GM21515 (cell line): Measurements from ENCODE around the gene SHC4.
"Not testable (repeated sequence)": the region's sequence is repeated elsewhere in the genome, so short reads cannot be mapped to it uniquely, and the experiment has no call there.

ENCODE experiments used
- ATAC-seq: cut with Tn5 transposase; IDR thresholded peaks from one replicate; pipeline ENCODE4 v1.9.1; 2021; ENCODE audit not compliant: unreplicated experiment

Gene SHC4

GRCh38 chr15:48928877-48929538, 34.7 kb downstream of the SHC4 start:
- ATAC-seq, result no peak

- ATAC-seq, result no peak
Measured at GRCh38 chr15:48925714-48926223, 38.0 kb downstream of the SHC4 start.

GRCh38 chr15:48924528-48925393, 39.0 kb downstream of the SHC4 start:
- ATAC-seq, result no peak

GRCh38 chr15:48922046-48922445, 41.7 kb downstream of the SHC4 start:
- no peak for ATAC-seq

- no peak for ATAC-seq
Measured at GRCh38 chr15:48916721-48917120, 47.0 kb downstream of the SHC4 start.

GRCh38 chr15:48915861-48916260, 47.9 kb downstream of the SHC4 start:
- ATAC-seq, result no peak

GRCh38 chr15:48914717-48915116, 49.0 kb downstream of the SHC4 start:
- no peak for ATAC-seq

GRCh38 chr15:48913141-48913540, 50.6 kb downstream of the SHC4 start:
- ATAC-seq, result no peak

GRCh38 chr15:48910554-48910953, 53.2 kb downstream of the SHC4 start:
- not testable (repeated sequence) for ATAC-seq

GRCh38 chr15:48909313-48909712, 54.4 kb downstream of the SHC4 start:
- ATAC-seq, result not testable (repeated sequence)

- no peak for ATAC-seq
Measured at GRCh38 chr15:48905847-48906246, 57.9 kb downstream of the SHC4 start.

- no peak for ATAC-seq
Measured at GRCh38 chr15:48905216-48905615, 58.5 kb downstream of the SHC4 start.

GRCh38 chr15:48904758-48905157, 59.0 kb downstream of the SHC4 start:
- no peak for ATAC-seq

- ATAC-seq, result no peak
Measured at GRCh38 chr15:48899793-48900192, 63.9 kb downstream of the SHC4 start.

- no peak for ATAC-seq
Measured at GRCh38 chr15:48898446-48898845, 65.3 kb downstream of the SHC4 start.

GRCh38 chr15:48898032-48898431, 65.7 kb downstream of the SHC4 start:
- no peak for ATAC-seq

GRCh38 chr15:48896869-48897814, 66.6 kb downstream of the SHC4 start:
- no peak for ATAC-seq

- no peak for ATAC-seq
Measured at GRCh38 chr15:48893311-48893710, 70.4 kb downstream of the SHC4 start.

GRCh38 chr15:48891232-48891765, 72.4 kb downstream of the SHC4 start:
- ATAC-seq, result no peak

- no peak for ATAC-seq
Measured at GRCh38 chr15:48890375-48890972, 73.2 kb downstream of the SHC4 start.
